ENCODE measurements around the gene KRT79.

DNA sequence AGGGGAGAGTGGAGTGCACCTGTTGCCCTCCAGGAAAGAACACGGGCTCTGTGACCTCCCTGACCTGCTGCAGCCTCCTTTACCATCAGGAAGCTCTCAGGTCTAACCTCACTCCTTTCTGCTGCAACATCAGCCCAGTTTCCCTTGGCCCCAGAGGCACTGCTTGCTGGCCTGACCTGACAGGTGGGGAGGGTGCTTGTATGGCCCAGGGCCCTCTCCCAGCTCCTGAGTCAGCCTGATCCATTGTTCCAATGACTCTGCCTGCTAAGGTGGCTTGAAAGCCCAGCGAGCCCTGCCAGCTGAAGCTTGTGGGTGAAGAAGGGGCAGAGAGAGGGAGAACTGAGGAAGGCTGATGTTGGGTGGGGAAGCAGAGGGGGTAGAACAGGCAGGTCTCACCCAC, 27.9 kb upstream of the KRT79 start:
- no peak for TF ChIP-seq POLR2A (IDR thresholded peaks at IDR 0.05)
- no peak for TF ChIP-seq CTCF (IDR thresholded peaks at IDR 0.05)
- TF ChIP-seq POLR2AphosphoS5 (IDR thresholded peaks at IDR 0.05), result no peak
- no peak for TF ChIP-seq EP300 (IDR thresholded peaks at IDR 0.05; ENCODE audit: low read depth)
